HL-60 (cell line): ENCODE results near the gene ORC4.

Source experiments
- DNase-seq, 2 experiments: peaks; one replicate each; pipeline ENCODE4 v3.0.0-alpha.2; 2010 to 2020; ENCODE audit warnings: low read depth in 1 of 2, low spot score in 1 of 2
- H3K27ac ChIP-seq: fragments of 250-450 bp; sonication (Bioruptor Pico); replicated peaks from 2 replicates; pipeline ENCODE4 v1.5.1; 2020; ENCODE audit warnings: mild to moderate bottlenecking, moderate library complexity
- H3K27me3 ChIP-seq: fragments of 250-450 bp; sonication (Bioruptor Pico); 2 replicates; pipeline ENCODE4 v1.5.1; 2021; ENCODE audit warnings: mild to moderate bottlenecking, moderate library complexity; ENCODE audit not compliant: insufficient read depth, poor library complexity, severe bottlenecking
- H3K4me3 ChIP-seq: replicated peaks from 2 replicates; pipeline ENCODE4 v1.5.1; 2011; ENCODE audit warnings: mild to moderate bottlenecking, control low read depth, low read length; ENCODE audit not compliant: insufficient read depth
- GABPA ChIP-seq: IDR thresholded peaks from 2 replicates; pipeline ENCODE4 v1.6.1; 2012; ENCODE audit warnings: low read depth
- POLR2AphosphoS5 ChIP-seq: IDR thresholded peaks from 2 replicates; pipeline ENCODE4 v1.6.1; 2012; ENCODE audit warnings: low read depth
- SPI1 ChIP-seq: IDR thresholded peaks from 2 replicates; pipeline ENCODE4 v1.6.1; 2012; ENCODE audit warnings: low read depth, mild to moderate bottlenecking, borderline replicate concordance
- TF ChIP-seq, protein P1 (sequence below): IDR thresholded peaks from one replicate; pipeline ENCODE4 v1.5.1; 2011; ENCODE audit warnings: low read length, control low read depth, inconsistent platforms; ENCODE audit not compliant: insufficient read depth
- TF ChIP-seq, protein P2 (sequence below): IDR thresholded peaks from 2 replicates; pipeline ENCODE4 v1.6.1; 2012; ENCODE audit warnings: low read depth; ENCODE audit not compliant: insufficient replicate concordance

The ORC4 gene

DNA sequence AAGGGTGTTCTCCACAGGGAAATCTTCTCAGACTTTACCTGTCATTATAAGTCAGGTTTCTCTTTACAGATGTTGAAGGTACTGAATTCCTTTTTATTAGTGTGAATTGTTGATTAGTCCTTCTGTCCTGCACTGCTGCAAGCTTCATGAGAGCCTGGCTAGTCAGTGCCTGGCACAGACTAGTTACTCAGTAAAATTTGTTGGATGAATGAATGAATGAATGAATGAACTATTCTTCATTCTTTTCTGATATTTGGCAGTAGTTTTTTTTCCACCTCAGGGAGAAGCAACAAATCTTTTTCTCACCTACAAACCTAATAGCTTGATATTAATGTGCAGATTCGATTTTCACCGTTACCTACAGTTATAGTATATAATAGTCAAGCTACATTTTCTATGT, 111.4 kb downstream of the ORC4 start:
- Histone ChIP-seq H3K4me3 (no peak overlapping the region), H3K27ac (no peak overlapping the region), H3K27me3 (peaks cover 3% of the 10 kb centered on the region)
- no peak for DNase-seq
- TF ChIP-seq SPI1, result no peak
- TF ChIP-seq, protein P1, sequence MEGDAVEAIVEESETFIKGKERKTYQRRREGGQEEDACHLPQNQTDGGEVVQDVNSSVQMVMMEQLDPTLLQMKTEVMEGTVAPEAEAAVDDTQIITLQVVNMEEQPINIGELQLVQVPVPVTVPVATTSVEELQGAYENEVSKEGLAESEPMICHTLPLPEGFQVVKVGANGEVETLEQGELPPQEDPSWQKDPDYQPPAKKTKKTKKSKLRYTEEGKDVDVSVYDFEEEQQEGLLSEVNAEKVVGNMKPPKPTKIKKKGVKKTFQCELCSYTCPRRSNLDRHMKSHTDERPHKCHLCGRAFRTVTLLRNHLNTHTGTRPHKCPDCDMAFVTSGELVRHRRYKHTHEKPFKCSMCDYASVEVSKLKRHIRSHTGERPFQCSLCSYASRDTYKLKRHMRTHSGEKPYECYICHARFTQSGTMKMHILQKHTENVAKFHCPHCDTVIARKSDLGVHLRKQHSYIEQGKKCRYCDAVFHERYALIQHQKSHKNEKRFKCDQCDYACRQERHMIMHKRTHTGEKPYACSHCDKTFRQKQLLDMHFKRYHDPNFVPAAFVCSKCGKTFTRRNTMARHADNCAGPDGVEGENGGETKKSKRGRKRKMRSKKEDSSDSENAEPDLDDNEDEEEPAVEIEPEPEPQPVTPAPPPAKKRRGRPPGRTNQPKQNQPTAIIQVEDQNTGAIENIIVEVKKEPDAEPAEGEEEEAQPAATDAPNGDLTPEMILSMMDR, result no peak
- TF ChIP-seq GABPA, result no peak
- no peak for TF ChIP-seq POLR2AphosphoS5

DNA sequence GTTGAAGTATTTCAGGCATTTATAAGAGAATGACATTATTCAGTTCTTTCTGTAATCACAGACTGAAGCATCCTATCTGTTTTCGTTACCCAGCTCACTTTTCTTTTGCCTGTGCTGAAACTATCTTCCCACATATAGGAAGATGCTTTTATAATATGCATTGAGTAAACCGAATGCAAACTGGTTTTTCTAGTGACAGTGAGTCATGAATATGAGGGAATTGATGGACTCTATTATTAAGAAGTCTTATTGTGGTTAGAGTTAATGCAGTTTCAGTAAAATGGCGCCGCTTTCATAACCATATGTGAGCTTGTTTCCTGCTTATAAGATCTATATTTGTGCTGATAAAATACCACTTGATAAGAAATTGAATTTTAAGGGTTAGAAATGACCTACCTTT, 116.5 kb downstream of the ORC4 start:
- H3K27me3 ChIP-seq, result peaks cover 3% of the 10 kb centered on the region
- no peak for TF ChIP-seq GABPA
- no peak for TF ChIP-seq POLR2AphosphoS5
- no peak for TF ChIP-seq SPI1
- TF ChIP-seq, protein P1, result no peak
- TF ChIP-seq, protein P2, sequence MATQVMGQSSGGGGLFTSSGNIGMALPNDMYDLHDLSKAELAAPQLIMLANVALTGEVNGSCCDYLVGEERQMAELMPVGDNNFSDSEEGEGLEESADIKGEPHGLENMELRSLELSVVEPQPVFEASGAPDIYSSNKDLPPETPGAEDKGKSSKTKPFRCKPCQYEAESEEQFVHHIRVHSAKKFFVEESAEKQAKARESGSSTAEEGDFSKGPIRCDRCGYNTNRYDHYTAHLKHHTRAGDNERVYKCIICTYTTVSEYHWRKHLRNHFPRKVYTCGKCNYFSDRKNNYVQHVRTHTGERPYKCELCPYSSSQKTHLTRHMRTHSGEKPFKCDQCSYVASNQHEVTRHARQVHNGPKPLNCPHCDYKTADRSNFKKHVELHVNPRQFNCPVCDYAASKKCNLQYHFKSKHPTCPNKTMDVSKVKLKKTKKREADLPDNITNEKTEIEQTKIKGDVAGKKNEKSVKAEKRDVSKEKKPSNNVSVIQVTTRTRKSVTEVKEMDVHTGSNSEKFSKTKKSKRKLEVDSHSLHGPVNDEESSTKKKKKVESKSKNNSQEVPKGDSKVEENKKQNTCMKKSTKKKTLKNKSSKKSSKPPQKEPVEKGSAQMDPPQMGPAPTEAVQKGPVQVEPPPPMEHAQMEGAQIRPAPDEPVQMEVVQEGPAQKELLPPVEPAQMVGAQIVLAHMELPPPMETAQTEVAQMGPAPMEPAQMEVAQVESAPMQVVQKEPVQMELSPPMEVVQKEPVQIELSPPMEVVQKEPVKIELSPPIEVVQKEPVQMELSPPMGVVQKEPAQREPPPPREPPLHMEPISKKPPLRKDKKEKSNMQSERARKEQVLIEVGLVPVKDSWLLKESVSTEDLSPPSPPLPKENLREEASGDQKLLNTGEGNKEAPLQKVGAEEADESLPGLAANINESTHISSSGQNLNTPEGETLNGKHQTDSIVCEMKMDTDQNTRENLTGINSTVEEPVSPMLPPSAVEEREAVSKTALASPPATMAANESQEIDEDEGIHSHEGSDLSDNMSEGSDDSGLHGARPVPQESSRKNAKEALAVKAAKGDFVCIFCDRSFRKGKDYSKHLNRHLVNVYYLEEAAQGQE, result no peak
- no peak overlapping the region for H3K4me3 ChIP-seq
- no peak for DNase-seq
- H3K27ac ChIP-seq, result no peak overlapping the region

DNA sequence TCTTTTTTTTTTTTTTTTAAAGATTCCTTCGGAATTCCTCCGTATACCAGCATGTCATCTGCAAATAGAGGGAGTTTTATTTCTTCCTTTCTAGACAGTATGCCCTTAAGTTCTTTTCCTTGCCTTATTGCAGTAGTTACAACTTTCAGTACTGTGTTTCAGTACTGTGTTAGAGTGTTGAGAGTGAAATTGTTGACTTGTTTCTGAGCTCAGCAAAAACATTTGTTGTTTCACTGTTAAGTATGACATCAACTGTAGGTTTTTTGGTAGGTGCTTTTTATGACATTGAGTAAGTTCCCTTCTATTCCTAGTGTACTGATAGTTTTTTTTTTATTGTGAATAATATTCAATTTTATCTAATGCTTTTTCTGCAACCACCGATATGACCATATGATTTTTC, 131.9 kb downstream of the ORC4 start:
- Histone ChIP-seq H3K27me3 (no peaks in the 10 kb centered on the region), H3K27ac (no peak overlapping the region), H3K4me3 (no peak overlapping the region)
- no peak for DNase-seq
- TF ChIP-seq SPI1 (no peak), POLR2AphosphoS5 (no peak), GABPA (no peak)
- TF ChIP-seq, protein P1, result no peak
- TF ChIP-seq, protein P2, result no peak

DNA sequence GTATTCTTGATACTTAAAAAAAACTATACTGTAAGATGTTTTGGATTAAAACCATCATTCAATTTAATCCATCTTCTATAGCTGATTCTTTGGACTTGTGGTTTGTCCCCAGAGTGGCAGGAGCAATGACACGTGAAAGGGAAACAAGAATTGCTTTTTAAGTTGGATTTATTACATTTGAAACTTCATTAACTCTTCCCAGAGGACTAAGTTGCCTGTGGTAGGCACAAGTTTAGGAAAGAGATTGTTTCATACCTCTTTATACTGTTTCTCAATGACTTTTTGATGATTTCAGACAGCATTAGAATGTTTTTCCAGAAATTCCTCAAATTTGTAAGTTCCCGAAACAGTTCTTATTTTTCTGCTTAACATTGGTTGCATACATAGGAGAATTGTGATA, 134.4 kb downstream of the ORC4 start:
- TF ChIP-seq SPI1, result no peak
- TF ChIP-seq, protein P1, result no peak
- DNase-seq, result no peak
- Histone ChIP-seq H3K4me3 (no peak overlapping the region), H3K27me3 (no peaks in the 10 kb centered on the region), H3K27ac (no peak overlapping the region)
